HG03045 (cell line): ENCODE measurements around the gene OR2B2.

Experiments
- ATAC-seq: cut with Tn5 transposase; IDR thresholded peaks from one replicate; pipeline ENCODE4 v1.9.1; 2021; ENCODE audit warnings: mild to moderate bottlenecking, moderate library complexity; ENCODE audit not compliant: unreplicated experiment

Gene OR2B2

DNA sequence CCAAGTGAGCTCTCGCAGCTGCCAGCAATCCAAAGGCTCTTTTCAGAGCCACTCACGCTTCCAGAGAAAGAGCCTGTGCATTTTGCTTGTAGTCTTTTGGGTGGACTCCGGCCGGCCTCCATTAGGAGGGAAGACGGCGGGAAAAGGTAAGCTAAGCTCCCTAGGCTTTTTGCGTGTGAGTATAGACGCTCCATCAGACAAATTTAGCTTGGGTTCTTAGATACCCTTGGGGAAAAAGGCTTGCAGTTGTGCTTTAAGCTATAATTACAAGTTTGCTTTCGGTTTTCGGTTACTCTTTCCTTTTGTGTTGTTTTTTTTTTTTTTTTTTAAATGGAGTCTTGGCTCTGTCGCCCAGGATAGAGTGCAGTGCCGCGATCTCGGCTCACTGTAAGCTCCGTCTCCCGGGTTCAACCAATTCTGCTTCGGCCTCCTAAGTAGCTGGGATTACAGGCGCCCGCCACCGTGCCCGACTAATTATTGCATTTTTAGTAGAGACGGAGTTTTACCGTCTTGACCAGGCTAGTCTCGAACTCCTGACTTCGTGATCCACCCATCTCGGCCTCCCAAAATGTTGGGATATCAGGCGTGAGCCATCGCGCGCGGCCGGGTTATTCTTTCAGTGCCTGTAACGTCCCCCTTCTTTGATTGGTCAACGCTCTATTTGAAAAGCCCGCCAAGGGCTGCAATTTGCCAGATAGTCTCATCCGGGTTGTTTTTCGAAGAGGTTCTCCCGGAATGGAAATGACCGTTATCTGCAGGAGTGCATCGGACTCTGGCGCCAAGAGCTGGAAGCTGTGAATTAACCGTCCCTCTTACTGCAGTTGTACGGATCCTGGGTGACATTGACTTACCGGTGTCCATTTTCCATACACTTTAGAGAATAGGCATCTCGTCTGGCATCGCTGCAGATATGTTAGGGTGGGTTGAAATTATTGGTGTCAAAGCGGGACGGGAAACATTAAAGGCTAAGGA is 18.1 kb downstream of the OR2B2 start:
- ATAC-seq = no peak

DNA sequence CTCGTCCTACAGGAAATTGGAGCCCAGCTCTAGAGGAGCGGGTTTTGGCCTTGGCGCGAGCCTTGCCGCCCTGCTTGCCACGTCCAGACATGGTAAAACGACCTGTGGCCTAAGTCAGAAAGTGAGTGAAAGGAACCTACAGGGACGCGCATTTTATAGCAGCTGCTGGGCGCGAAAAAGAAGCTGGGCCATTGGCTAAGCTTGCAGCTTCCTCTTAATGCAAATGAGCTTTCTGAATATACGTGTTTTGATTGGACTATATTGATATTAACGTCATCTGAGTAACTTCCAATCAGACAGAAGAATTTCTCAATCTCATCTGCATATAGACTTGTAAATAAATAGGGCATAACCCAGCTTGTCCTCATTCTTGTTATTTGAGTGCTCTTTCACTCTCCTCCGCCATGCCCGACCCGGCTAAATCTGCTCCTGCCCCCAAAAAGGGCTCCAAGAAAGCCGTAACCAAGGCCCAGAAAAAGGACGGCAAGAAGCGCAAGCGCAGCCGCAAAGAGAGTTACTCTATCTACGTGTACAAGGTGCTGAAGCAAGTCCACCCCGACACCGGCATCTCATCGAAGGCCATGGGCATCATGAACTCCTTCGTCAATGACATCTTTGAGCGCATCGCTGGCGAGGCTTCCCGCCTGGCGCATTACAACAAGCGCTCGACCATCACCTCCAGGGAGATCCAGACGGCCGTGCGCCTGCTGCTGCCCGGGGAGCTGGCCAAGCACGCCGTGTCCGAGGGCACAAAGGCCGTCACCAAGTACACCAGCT is 18.9 kb downstream of the OR2B2 start:
- ATAC-seq = peak; percentile 45

GRCh38 chr6:27892649-27893058 is 19.5 kb downstream of the OR2B2 start:
- ATAC-seq = no peak

DNA sequence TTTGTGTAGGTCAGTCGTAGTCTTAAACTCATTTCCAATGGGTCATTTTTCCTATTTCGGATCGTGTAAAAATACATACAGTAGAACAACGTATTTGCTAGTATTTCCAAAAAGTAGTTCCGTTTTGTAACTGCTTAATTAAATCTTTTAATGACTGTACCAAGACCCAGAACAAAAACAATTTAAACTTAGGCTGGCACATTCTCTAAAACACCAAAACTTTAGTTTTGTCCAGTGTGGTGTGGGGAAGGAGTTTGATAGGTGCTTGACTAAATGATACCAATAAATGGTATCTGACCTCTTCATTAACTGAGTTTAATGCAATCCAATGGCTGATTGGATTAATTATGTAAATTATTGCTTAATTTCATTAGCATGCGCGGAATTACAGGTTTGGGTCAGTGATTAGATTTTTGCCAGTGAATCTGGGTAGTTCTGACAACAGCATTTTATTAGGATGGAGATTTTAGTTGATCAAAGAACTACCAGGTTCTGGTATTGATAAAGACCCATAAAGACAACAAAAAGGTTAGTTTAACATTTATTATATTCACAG is 20.8 kb downstream of the OR2B2 start:
- ATAC-seq = no peak

DNA sequence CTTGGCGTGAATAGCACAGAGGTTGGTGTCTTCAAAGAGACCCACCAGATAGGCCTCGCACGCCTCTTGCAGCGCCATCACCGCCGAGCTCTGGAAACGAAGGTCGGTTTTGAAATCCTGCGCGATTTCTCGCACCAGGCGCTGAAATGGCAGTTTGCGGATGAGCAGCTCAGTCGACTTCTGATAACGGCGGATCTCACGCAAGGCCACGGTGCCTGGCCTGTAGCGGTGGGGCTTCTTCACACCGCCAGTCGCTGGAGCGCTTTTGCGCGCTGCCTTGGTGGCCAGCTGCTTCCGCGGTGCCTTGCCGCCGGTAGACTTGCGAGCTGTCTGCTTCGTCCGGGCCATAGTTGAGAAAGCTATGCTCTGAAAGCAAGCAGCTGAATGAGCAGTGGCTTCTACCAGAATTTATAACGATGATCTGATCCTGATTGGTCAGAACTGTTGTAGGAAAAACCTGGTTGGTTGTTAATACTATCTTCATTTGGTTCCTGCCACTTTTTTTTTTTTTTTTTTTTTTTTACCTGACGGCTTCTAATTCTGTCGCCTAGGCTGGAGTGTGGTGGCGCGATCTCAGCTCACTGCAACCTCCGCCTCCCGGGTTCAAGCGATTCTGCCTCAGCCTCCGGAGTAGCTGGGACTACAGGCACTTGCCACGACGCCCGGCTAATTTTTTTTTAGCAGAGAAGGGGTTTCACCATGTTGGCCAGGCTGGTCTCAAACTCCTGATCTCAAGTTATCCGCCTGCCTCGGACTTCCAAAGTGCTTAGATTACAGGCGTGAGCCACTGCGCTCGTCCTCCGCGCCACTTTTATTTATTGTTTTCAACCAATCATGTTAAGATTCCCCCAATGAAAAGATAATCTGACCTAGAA is 21.5 kb downstream of the OR2B2 start:
- peak; percentile 44 for ATAC-seq

DNA sequence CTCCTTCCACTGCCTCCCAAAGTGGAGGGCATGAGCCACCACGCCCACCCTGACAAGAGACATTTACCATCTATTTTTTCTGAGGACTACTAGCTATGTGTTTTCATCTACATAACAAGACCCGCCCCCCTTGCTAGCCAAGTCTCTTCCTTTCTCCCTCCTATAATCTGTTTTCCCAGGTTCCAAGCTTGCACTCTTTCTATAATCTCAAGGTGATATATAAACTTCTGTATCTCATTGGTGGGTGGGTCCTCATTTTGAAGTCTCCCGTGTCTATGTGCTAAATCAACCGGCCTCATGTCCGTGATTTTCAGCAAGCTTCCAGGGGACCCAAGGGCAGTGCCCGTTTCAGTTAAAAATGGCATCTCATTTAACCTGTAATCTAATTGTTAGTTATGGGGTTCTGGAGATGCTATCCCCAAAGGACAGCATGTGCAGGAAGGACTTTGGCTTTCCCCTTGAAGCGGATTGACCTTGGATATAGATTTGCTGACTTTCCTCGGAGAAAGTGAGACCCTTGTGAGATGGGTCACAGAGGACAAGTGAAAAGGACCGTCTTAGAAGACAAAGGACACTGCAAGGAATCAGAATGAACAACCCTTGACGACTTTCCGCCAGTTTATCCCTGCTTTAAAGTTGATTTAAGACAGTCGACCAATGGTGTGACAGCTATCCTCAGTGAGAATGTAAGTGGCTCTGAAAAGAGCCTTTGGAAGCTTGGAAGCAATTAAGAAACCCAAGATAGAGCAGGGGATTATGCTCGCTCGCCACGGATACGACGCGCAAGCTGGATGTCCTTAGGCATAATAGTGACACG is 22.4 kb downstream of the OR2B2 start:
- ATAC-seq = no peak

DNA sequence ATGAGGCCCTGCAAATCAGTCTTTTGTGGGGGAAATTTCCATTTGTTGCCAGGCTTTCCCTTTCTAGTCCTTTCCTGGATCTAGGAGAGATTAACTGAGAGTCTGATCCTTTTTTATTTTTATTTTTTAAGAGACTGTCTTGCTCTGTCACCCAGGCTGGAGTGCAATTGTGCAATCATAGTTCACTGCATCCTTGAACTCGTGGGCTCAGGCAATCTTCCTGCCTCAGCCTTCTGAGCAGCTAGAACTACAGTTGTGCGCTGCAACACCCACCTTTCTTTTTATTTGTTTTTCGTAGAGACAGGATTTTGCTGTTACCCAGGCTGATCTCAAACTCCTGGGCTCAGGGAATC is 22.9 kb downstream of the OR2B2 start:
- no peak for ATAC-seq

- ATAC-seq = no peak
Observed at GRCh38 chr6:27888566-27888965, 23.6 kb downstream of the OR2B2 start.

GRCh38 chr6:27886073-27886472 is 26.1 kb downstream of the OR2B2 start:
- ATAC-seq = no peak

GRCh38 chr6:27883136-27883535 is 29.1 kb downstream of the OR2B2 start:
- ATAC-seq = no peak

- no peak for ATAC-seq
Observed at GRCh38 chr6:27882624-27883023, 29.6 kb downstream of the OR2B2 start.

GRCh38 chr6:27879837-27880236 is 32.4 kb downstream of the OR2B2 start:
- ATAC-seq = no peak

GRCh38 chr6:27874016-27874415 is 38.2 kb downstream of the OR2B2 start:
- no peak for ATAC-seq

- peak; percentile 32 for ATAC-seq
Observed at GRCh38 chr6:27873021-27873940, 38.9 kb downstream of the OR2B2 start.

- peak; percentile 11 for ATAC-seq
Observed at GRCh38 chr6:27872642-27873020, 39.6 kb downstream of the OR2B2 start.

- peak; percentile 52 for ATAC-seq
Observed at GRCh38 chr6:27871924-27872638, 40.1 kb downstream of the OR2B2 start.

DNA sequence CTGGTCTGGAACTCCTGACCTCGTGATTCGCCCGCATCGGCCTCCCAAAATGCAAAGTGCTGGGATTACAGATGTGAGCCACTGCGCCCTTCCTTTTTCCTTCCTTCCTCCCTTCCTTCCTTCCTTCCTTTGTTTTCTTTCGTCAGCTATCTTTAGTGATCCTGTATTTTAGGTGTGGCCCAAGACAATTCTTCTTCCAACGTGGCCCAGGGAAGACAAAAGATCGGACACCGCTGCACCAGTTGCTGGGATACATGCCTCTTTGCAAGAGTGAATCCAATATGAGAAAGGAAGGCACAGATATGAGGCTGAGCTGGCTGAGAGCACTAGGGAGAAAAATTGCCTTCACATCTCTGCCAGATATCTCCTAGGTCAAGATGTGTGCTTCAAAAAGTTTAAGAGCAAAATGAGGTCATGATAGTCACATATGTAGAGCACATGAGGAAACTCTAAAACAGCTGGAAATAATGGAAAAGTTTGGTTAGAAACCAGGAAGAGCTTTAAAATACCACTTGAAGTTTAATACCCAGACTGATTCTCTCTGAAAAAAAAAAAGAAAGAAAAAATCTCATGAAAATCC is 41.8 kb downstream of the OR2B2 start:
- no peak for ATAC-seq

GRCh38 chr6:27868311-27868710 is 43.9 kb downstream of the OR2B2 start:
- ATAC-seq = no peak
